Thyroid gland (tissue), 4 donors: Measurements from ENCODE around the gene C1orf87.

Experiments
- POLR2A ChIP-seq, 2 donors: fragments of 450-650 bp; IDR thresholded peaks; one replicate each; pipeline ENCODE4 v1.6.1; 2017; ENCODE audit warnings: antibody characterized with exemption in 2 of 2, mild to moderate bottlenecking in 2 of 2, moderate library complexity in 1 of 2
- TF ChIP-seq, protein P1 (sequence below), 6 experiments: fragments of 200-600 bp in 3 of 6; fragments of 450-650 bp in 3 of 6; sonication (generic) in 3 of 6; IDR thresholded peaks; one replicate each; pipeline ENCODE4 v1.5.1; 2016 to 2019; ENCODE audit warnings: antibody characterized with exemption in 6 of 6, mild to moderate bottlenecking in 2 of 6, inconsistent platforms in 1 of 6, moderate library complexity in 1 of 6

DNA sequence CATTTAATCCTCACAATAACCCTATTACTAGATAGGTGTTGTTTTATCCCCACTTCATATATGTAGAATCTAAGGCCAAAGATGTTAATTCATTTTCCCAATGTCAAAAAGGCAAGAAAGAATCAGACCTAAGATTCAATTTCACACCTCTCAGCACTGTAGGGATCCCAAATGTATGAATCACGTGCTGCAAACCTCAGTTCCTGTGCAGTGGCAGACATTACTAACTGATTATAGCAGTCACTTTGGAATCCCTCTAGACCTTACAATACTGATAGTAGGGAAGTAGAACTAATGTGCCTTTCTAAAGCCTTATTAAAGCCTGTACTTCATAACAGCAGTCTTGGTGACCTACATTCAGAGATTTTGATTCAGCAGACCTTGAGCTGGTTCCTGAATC is 2.3 kb downstream of the C1orf87 start:
- TF ChIP-seq, protein P1, sequence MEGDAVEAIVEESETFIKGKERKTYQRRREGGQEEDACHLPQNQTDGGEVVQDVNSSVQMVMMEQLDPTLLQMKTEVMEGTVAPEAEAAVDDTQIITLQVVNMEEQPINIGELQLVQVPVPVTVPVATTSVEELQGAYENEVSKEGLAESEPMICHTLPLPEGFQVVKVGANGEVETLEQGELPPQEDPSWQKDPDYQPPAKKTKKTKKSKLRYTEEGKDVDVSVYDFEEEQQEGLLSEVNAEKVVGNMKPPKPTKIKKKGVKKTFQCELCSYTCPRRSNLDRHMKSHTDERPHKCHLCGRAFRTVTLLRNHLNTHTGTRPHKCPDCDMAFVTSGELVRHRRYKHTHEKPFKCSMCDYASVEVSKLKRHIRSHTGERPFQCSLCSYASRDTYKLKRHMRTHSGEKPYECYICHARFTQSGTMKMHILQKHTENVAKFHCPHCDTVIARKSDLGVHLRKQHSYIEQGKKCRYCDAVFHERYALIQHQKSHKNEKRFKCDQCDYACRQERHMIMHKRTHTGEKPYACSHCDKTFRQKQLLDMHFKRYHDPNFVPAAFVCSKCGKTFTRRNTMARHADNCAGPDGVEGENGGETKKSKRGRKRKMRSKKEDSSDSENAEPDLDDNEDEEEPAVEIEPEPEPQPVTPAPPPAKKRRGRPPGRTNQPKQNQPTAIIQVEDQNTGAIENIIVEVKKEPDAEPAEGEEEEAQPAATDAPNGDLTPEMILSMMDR (IDR thresholded peaks at IDR 0.05): no peak
- TF ChIP-seq POLR2A (IDR thresholded peaks at IDR 0.05): no peak
